Right lobe of liver (tissue), 4 donors: ENCODE data around the gene DNAH10.

ENCODE experiments used
- POLR2A ChIP-seq: fragments of 450-650 bp; IDR thresholded peaks from one replicate; pipeline ENCODE4 v1.6.1; 2017; ENCODE audit warnings: antibody characterized with exemption, mild to moderate bottlenecking
- TF ChIP-seq, protein P1 (sequence below), 4 donors: fragments of 200-600 bp in 3 of 4; fragments of 450-650 bp in 1 of 4; IDR thresholded peaks; one replicate each; pipeline versions ENCODE4 v1.5.1 to v1.8.0; 2016 to 2022; ENCODE audit warnings: antibody characterized with exemption in 4 of 4, mild to moderate bottlenecking in 2 of 4
- donor health status: DM: no; HTN: no; CAD: no.
- donor health status: DM: no; HTN: no; CAD: no.
- donor health status: DM: no; HTN: yes; CAD: no.

DNA sequence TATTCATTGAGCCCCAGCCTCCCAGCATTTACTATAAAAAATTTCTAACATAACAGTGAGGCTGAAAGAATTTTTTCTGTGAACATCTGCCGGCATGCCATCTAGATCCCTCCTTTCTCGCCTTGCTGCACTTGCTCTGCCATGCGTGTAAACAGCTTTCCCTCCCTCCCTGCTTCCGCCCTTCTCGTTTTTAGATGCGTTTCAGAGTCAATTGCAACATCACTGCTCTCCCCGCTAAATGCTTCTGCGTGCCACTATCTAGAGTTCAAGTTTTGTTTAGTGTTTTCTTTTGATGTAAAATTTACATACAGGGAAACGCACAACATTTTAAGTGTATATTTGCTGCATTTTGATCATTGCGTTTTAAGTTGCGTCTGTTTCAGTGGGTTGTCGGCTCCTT lies 126.9 kb downstream of the DNAH10 start:
- TF ChIP-seq, protein P1, sequence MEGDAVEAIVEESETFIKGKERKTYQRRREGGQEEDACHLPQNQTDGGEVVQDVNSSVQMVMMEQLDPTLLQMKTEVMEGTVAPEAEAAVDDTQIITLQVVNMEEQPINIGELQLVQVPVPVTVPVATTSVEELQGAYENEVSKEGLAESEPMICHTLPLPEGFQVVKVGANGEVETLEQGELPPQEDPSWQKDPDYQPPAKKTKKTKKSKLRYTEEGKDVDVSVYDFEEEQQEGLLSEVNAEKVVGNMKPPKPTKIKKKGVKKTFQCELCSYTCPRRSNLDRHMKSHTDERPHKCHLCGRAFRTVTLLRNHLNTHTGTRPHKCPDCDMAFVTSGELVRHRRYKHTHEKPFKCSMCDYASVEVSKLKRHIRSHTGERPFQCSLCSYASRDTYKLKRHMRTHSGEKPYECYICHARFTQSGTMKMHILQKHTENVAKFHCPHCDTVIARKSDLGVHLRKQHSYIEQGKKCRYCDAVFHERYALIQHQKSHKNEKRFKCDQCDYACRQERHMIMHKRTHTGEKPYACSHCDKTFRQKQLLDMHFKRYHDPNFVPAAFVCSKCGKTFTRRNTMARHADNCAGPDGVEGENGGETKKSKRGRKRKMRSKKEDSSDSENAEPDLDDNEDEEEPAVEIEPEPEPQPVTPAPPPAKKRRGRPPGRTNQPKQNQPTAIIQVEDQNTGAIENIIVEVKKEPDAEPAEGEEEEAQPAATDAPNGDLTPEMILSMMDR (IDR thresholded peaks at IDR 0.05) = no peak
- TF ChIP-seq POLR2A = no peak
